ENCODE measurements around the gene AVPI1.
"Not testable (repeated sequence)": the region's sequence is repeated elsewhere in the genome, so short reads cannot be mapped to it uniquely, and the experiment has no call there.

AVPI1 gene

DNA sequence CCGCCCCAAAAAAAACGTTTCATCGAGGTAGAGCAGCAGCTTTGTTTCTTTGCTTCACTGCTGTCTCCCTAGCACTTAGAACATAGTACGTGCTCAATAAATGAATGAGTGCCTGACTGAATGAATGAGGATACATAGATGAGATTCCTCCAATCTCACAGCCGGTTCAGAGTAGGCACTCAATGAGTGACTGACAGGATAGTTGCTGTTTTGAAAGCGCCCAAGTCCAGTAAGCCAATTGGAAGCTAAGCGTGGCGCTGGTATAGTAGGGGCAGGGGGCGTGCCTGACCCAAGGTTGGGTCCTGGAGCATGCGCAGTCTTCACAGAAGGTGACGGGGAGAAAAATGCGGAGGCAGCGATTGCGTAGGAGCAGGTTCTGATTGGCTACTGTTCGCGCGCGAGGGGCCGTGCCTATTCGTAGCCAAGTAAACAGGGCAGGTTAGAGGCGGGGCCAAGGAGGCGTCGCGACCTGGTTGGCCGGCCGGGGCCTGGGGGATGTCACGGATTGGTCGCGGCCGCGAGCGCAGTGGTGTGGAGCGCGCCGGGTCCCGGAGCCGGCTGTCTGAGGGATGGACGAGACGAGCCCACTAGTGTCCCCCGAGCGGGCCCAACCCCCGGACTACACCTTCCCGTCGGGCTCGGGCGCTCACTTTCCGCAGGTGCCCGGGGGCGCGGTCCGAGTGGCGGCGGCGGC, 46.7 kb downstream of the AVPI1 start, which contains the start of gene PI4K2A:
Gene PI4K2A (plus strand): TSS at position 498 of the 694 bp plus-strand sequence. CDS start 72 bp downstream, at position 570.
- peak; percentile 93 for DNase-seq

- not testable (repeated sequence) for DNase-seq
Observed at GRCh38 chr10:97639090-97639489, 48.0 kb downstream of the AVPI1 start.

- no peak for DNase-seq
Observed at GRCh38 chr10:97635577-97635976, 51.5 kb downstream of the AVPI1 start.

DNA sequence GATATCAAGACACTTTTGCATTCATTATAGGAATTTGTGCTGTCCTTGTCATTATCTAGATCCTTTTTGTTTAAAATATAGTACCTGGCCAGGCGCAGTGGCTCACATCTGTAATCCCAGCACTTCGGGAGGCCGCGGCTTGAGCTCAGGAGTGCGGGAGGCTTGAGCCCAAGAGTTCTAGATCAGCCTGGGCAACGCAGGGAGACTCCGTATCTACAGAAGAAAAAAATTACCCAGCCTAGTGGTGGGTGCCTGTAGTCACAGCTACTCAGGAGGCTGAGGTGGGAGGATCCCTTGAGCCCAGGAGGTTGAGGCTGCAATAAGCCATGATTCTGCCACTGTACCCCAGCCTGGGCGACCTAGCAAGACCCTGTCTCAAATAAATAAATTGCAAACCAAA, 53.1 kb downstream of the AVPI1 start:
- DNase-seq = peak; percentile 8

DNA sequence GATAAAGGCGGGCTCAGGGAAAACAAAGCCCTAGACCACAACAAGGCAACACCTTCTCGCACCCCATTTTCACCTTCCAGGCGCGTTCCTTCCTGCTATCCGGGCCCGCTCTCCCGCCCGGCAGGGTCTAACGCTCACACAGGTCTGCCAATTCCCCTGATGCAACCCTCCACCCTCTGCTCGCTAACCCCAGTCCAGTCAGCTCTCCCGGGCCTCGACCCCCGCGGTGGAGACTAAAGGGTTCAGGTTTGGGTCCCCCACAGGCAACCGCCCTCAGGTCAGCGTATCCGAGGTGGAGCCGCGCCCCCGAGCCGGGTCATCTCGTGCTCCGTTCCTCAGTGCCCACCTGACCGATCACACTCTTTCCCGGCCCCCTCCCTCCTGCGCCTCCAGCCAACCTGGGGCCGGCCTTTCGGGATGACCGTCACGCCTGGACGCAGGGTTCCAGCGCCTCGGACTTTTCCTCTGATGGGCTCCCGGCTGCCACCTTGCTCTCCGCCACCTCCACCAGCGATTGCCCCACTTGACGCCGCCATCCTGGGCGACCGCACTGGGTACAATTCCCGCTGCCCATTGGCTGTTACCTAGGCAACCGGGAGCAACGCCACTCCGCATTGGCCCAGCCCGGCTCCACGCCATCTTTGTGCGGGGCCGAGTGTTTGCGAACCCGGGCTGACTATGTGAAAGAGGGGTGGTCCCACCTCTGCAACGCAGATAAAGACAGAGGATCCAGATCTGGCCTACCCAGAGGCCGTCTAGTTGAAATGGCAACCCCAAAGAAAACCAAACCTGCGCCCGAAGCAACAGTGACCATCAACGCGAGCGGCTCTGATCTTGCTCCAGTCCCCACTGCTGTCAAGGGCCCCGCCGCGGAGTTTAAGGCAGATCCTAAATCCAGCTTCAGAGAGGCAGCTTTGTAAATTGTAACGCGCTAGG, 53.8 kb downstream of the AVPI1 start, which contains the start of gene MORN4:
Gene MORN4 (minus strand): TSS at position 552 of the 936 bp plus-strand sequence. CDS start 13,847 bp downstream, outside the sequence.
- peak; percentile 82 for DNase-seq

DNA sequence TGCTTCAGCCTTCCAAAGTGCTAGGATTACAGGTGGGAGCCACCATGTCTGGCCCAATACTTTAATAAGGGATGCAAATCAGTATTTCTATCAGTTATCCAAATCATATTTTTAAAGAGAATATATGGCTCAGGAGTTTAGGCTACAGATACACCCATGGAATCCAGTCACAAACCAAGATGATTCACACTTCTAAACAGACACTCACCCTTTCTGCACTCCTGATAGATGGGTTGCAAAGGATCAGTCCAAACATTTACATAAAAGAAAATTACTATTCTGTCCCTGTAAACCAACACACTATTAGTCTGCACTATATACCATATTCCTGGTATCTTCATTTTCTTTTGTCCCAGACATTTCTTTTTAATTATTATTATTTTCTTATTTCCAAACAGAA, 55.9 kb downstream of the AVPI1 start:
- DNase-seq = no peak

DNA sequence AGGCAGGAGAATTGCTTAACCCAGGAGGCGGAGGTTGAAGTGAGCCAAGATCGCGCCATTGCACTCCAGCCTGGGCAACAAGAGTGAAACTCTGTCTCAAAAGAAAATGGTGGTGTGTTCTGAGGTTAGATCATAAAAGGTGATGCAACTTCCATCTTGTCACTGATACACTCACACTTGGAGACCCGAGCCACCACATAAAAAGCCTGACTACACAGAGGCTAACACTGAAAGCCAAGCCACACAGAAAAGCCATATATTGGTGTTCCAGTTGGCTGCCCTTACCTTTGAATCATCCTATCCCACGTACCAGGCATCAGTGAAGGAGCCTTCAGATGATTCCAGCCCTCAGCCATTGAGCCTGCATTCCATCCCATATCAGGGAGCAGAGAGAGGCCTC, 57.8 kb downstream of the AVPI1 start:
- no peak for DNase-seq

GRCh38 chr10:97628228-97628627, 58.8 kb downstream of the AVPI1 start:
- no peak for DNase-seq

GRCh38 chr10:97627731-97628130, 59.3 kb downstream of the AVPI1 start:
- no peak for DNase-seq

Measured in NCI-H2029 (cell line).